ENCODE results near the gene PLCXD1.

DNA sequence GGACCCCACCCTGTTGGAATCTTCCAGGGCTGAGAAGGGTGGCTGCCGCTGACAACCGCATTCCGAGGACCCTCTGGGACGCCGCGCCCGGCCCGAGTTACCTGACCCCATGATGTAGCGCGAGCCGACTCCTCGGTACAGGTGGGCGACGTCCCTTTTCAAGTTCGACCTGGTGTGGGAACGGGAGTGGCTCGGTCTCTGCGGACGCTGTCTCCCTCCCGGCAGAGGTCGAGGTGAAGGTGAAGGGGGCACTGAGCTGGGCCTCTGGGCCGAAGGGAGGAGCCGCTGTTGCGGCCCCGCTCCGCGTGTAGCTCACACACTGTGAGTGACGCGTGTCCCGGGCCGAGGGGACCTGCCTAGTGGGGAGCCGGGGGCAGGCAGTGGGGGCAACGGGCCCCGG, 32.9 kb downstream of the PLCXD1 start:
- no peak for TF ChIP-seq EZH2 (IDR thresholded peaks at IDR 0.05; ENCODE audit: insufficient read depth, low read length)
- TF ChIP-seq, protein P1, sequence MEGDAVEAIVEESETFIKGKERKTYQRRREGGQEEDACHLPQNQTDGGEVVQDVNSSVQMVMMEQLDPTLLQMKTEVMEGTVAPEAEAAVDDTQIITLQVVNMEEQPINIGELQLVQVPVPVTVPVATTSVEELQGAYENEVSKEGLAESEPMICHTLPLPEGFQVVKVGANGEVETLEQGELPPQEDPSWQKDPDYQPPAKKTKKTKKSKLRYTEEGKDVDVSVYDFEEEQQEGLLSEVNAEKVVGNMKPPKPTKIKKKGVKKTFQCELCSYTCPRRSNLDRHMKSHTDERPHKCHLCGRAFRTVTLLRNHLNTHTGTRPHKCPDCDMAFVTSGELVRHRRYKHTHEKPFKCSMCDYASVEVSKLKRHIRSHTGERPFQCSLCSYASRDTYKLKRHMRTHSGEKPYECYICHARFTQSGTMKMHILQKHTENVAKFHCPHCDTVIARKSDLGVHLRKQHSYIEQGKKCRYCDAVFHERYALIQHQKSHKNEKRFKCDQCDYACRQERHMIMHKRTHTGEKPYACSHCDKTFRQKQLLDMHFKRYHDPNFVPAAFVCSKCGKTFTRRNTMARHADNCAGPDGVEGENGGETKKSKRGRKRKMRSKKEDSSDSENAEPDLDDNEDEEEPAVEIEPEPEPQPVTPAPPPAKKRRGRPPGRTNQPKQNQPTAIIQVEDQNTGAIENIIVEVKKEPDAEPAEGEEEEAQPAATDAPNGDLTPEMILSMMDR (IDR thresholded peaks at IDR 0.05; ENCODE audit: insufficient read depth, low read depth, low read length) = no peak
